RCC 7860 (cell line): ENCODE measurements around the gene NR2F1.

Source experiments
- DNase-seq: peaks from one replicate; pipeline ENCODE4 v3.0.0-alpha.2; 2015; ENCODE audit warnings: low spot score
- FAIRE-seq: peaks from 2 replicates; lab custom pipeline; 2012; peaks lifted over from hg19 to GRCh38; lab: Jason Lieb, UNC

NR2F1 gene

GRCh38 chr5:93635991-93636390 is 53.0 kb downstream of the NR2F1 start:
- DNase-seq (no peak), FAIRE-seq (no peak)

- DNase-seq = no peak
- no peak for FAIRE-seq
Observed at GRCh38 chr5:93636837-93637236, 53.8 kb downstream of the NR2F1 start.

- FAIRE-seq = no peak
- DNase-seq = no peak
Observed at GRCh38 chr5:93637697-93638096, 54.7 kb downstream of the NR2F1 start.

GRCh38 chr5:93642526-93642925 is 59.5 kb downstream of the NR2F1 start:
- FAIRE-seq (no peak), DNase-seq (no peak)
